ENCODE measurements around the gene C2CD2.

- TF ChIP-seq GATA3 (IDR thresholded peaks at IDR 0.05; ENCODE audit: low read depth, low read length) (no peak), GATA2 (IDR thresholded peaks at IDR 0.05; ENCODE audit: low read depth, low read length) (no peak)
These were observed 8.7 kb upstream of the C2CD2 start for GRCh38 chr21:41962425-41962966.

Measured in SH-SY5Y (cell line).